ENCODE data around the gene HIBCH.
"Not testable (repeated sequence)": the region's sequence is repeated elsewhere in the genome, so short reads cannot be mapped to it uniquely, and the experiment has no call there.

Gene HIBCH, protein sequence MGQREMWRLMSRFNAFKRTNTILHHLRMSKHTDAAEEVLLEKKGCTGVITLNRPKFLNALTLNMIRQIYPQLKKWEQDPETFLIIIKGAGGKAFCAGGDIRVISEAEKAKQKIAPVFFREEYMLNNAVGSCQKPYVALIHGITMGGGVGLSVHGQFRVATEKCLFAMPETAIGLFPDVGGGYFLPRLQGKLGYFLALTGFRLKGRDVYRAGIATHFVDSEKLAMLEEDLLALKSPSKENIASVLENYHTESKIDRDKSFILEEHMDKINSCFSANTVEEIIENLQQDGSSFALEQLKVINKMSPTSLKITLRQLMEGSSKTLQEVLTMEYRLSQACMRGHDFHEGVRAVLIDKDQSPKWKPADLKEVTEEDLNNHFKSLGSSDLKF

DNA sequence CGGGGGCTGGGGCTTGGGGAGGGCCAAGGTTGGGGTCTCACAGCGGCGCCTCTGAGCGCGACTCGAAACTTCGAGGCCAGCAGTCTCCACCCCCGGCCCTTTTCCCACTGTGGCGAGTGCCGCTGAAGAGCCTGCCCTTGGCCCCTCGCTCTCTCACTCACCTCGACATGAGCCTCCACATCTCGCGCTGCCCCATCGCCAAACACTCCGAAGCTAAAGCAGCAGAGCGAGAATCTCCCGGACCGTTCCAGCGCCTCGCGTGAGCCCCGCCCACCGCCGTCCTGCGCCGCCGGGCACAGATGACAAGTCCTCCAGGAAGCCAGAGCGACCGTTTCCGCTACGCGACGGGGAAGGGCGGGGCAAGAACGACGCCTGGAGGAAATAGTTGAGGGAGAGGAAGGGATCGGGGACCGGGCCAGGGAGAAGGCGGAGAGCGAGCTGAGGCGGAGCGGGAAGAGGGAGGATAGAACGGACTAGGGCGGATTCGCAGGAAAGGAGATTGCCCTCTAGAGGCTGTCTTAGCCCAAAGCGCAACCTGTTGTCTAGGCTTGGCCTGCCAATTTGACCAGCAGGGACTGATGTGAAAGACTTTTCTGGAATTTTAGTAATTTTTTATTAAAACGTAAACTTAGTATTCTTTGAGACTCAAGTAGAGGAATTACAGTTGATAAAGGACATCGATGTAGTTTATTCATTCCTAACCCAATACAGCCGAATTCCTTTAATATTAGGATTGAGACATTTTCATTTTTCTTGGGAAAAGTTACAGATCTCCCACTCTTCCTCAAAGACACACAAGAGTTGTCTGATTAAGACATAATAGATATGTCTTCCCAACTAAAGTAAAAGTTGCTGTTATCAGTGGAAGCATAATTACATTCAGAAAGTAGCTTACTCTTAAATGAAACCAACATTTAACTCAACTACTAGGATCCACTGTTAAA is at the start of gene HIBCH:
TSS of gene HIBCH (minus strand) at position 272 of the 944 bp plus-strand sequence. CDS start at position 196, 76 bp downstream.
- peak; percentile 90 for DNase-seq

DNA sequence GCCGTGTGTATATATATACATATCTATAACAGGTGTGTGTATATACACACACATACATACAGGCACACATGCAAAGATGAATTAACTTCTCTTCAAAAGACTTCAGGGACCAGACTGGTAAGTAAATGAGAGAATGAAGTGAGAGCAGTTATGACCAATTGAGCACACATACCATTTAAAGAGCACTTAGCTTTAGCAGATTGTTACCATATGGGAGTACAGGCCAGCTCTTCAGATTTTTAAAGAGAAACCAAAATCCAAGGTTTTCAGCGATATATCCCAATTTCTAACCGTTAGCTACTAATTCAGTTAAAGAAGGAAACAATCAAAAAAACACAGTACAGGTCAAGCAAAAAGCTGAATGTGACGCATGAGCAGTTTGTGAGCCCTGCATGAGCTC is 47.5 kb upstream of the HIBCH start:
- DNase-seq: no peak

DNA sequence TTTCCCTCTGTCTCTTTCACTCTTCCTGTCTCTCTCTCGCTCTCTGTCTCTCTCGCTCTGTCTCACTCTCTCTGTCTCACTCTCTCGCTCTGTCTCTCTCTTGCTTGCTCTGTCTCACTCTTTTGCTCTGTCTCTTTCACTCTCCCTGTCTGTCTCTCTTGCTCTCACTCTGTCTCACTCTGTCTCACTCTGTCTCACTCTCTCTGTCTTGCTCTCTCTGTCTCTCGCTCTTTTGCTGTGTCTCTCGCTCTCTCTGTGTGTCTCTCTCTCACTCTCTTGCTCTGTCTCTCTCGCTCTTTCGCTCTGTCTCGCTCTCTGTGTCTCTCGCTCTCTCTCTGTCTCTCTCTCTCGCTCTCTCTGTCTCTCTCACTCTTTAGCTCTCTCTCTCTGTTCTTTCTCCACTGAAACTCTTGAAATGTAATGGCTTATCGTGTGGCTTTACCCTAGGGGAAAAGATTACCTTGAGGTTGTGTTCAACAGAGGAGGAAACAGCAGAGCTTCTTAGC is 46.7 kb upstream of the HIBCH start:
- no peak for DNase-seq

DNA sequence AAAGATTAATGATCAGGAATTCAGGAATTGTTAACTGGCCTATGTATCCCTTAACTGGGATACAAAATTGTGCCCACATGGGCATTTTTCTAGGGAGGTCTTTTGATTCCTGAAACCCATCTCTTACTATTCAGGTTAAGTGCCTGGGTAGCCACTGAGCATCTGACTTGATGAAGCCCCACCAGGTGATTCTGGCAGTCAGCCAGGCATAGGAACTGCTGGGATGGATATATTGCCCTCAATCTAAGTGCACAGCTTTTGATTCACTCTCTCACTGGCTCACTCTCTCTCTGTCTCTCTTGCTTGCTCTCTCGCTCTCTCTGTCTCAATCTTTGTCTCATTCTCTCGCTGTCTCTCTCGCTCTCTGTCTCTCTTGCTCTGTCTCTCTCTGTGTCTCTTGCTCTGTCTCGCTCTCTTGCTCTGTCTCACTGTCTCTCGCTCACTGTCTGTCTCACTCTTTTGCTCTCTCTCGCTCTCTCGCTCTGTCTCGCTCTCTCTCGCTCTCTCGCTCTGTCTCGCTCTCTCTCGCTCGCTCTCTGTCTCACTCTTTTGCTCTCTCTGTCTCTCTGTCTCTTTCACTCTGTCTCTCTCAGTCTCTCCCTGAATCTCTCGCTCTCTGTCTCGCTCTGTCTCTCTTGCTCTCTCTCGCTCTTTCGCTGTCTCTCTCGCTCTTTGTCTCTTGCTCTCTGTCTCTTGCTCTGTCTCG is 46.0 kb upstream of the HIBCH start:
- DNase-seq: no peak

DNA sequence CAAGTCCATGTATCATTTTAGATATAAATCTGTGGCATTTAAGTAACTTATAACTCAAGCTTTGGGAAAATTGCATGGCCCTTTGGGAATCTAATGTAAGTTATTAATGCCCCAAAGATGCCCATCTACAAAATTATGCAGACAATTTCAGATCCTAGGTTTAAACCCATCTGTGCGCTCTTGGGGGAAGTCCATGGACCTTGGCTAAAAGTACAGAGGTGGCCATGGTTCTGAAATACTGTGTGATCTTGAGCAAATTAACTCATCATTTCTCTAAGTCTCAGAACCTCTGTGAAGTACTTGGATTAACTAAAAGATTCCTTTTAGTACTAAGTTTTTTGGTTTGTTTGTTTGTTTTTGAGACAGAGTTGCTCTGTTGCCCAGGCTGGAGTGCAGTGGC is 43.3 kb upstream of the HIBCH start:
- no peak for DNase-seq

DNA sequence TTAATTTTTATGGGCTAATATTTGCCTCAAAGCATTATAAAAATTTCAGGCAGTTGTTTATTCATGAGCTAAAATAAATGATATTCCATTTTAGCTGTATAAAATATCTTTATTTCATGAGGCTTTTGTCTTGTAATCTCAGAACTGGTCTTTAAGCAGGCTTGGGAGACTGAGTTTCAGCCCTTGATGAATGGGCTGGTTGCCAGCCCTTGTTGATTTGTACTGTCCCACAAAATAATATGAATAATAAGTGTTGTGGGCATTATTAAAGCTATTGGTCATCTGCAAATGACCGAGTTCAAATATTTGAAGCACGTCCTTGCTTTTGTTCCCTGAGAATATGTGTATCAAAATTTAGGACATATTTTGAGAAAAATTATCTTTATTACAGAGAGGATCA is 41.9 kb upstream of the HIBCH start:
- DNase-seq: no peak

DNA sequence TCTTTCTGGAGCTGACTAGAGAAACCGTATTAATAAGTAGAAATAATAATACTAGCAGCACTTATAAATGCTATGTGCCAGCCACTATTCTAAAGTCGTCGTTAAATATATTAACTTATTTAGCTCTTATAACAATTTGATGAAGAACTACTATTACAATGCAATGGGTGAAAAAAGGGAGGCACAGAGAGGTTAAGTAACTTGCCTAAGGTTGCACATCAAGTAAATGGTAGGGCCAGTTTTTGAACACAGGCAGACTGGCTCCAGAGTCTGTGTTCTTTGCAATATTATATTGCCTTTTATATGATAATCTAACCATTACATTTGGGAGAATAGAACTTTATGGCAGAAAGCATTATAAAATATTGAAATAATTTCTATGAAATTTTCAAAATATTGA is 41.3 kb upstream of the HIBCH start:
- no peak for DNase-seq

DNA sequence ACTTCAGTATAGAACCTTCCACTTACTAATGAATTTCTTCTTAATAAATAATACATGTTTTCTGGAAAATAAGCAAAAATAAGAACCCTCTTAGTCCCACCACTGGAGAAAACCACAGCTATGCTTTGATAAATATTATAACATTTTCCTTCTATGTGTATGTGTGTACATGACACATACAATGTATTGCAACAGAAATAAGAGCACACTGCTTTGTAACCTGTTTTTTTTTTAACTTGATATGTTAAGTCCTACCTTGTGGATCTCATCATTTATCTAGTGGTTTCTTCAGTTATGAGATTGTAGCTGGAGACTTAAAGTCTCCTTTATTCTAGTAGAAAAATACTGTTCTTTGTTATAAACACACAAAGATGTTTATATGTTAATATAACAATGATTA is 40.9 kb upstream of the HIBCH start:
- no peak for DNase-seq

DNA sequence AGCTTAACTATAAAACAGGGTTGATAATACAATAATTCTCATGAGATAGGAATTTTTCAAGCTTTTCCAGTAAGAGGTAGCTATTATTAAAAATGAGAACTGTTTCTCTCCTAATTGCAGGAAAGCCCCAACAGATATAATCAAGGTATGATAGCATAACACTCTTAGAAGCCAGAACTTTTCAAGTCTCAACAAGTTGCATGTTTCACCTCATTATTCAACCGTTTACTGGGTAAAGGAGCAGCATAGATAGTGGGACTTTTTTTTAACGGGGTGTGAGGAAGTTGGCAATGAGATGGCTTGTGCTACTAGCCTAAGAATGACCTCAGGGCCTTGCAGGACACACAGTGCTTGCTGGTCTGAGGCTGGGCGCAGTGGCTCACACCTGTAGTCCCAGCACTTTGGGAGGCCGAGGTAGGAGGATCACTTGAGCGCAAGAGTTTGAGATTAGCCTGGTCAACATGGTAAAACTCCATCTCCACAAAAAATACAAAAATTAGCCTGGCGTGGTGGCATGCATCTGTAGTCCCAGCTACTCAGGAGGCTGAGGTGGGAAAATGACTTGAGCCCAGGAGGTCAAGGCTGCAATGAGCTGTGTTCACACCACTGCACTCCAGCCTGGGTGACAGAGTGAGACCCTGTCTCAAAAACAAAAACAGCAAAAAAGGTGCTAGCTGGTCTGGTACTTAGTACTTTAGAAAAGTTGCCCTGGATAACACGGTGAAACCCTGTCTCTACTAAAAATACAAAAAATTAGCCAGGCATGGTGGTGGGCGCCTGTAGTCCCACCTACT is 39.2 kb upstream of the HIBCH start:
- DNase-seq: not testable (repeated sequence)

DNA sequence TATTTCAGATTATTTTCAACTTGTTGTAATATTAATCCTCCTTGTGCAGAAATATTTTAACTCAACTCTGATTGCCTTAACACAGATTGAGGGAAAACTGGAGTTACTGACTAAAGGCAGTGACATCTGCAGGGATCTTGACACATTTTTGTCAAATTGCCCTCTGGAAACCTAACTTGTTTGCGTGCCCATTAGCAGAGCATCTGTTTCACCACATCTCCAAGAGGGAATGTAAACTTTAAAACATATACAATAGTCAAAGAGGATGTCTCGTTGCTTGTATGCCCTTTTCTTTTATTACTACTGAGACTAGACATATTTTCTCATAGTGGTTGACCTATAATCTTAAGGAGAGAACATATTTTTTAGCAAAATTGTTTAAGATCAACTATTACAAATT is 38.0 kb upstream of the HIBCH start:
- no peak for DNase-seq

DNA sequence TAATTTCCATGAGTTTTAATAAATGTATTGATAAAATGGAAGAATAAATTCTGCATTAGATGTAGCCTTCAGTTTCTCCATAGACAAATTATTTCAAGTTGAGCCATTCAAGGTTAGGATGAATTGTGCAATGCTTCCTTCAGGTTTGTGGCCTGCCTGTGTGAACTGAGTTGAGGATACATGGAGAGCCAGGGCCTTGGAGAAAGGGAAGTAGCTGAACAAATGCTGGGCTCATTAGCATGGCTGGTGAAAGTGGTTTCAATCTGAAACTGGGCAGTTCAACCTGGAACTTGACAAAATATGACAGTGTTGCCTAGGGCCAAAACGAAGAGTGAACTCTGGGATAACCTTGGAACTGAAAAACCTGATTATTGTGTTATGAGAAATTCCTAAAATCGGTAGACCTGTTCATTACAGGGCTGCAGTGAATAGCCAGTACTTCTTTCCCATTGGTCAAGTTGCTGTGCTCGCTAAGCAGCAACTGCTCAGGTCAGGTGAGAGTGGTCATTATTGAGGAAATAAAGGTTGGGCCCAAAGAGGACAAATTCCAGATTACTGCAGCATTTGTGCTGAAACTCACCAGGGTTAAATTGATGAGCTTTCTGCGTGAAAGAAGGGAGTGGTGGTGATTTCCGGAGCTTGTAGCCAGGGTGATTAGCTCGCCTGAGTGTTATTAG is 36.5 kb upstream of the HIBCH start:
- no peak for DNase-seq

DNA sequence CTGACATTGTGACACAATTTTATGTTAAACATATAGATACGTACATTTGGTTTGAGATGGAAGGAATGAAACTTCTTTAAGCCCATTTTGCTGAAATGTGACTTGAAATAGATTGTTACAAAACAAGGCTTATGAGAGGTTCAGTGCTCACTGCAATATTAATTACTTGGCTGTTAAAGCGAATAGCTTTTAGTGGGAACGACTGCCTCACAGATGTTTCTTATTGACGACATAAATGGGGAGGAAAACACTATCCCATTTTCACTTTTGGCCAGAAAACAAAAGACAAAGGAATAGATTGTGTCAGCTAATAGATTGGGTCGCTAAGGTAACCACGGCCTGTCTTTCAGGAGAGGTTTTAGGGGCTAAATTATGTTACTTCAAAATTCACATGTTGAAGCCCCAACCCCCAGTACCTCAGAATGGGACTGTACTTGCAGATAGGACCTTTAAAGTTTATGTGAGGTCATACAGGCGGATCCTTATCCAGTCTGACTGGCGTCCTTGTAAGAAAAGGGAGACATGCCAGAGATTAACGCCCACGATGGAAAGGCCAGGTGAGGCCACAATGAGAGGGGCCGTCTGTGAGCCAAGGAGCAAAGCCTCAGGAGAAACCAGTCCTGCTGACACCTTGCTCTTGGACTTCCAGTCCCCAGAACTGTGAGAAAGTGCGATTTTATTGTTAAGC is 34.5 kb upstream of the HIBCH start:
- no peak for DNase-seq

DNA sequence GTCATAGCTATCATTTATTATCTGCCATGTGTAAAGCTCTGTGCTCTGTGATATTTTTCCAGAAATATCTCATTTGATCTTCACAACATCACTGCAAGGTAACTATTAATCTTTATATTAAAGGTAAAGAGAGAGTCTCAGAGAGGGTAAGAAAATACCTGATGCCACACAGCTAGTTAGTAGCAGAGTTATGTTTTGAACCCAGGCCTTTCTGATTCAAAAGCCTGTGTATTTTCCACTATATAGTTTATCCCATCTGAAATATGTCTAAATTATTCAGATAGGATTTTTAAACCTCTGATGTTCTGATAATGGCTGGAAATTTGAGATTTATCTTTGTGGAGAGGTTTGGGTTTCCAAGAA is 33.9 kb upstream of the HIBCH start:
- no peak for DNase-seq

DNA sequence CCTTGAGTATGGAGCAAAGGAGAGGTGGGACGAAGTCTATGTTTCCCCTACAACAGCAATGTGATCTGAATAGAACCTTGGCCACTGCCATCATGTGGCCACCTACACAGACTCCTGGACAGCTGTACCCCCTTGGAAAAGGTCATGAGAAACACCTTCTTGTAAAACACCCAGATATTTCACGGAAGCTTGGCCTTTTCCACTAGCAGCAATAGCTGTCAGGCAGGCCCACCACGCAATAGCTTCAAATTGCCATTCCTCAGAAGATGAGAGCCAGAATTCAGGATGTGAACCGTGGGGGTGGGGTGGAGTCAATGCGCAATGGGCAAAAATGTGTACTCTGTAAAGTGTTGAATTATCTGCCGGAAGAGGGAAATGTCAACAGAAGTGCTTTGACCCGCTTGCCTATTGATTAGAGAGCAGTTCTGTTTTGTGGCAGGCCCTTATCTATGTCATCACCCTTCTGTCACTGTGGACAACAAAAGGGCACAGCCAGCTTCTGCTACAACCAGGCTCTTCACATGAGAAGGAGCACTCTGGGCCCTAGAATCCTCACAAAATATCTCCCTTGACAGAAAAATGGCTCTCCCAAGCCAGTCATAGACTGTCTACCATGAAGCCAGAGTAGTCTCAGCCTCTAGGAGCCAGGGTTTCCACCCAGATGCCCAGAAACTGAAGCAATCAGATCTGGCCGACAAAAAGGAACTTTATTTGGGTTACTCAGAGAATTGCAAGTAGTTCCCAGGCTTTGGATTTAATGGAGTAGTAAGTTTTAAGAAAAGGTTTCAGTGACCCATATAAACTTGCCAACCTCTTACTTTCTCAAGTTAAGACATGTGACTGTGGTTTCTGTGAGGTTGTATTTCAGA is 33.3 kb upstream of the HIBCH start:
- DNase-seq: no peak

DNA sequence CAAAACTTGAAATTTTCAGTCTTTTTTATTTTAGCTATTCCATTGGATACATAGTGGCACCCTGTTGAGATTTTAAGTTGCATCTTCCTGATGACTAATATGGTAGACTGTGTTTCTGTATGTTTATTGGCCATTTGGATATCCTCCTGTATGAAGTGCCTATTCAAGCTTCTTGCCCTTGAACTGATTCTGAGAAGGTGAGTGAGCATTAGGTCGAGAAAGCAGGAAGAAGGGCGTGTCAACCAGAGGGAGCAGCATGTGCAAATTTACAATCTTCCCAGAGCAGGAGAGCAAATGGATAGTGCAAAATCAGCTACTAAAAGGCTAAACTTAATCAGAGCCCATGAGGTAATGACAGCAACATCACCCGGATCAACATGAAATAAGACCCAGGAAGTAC is 32.3 kb upstream of the HIBCH start:
- no peak for DNase-seq

DNA sequence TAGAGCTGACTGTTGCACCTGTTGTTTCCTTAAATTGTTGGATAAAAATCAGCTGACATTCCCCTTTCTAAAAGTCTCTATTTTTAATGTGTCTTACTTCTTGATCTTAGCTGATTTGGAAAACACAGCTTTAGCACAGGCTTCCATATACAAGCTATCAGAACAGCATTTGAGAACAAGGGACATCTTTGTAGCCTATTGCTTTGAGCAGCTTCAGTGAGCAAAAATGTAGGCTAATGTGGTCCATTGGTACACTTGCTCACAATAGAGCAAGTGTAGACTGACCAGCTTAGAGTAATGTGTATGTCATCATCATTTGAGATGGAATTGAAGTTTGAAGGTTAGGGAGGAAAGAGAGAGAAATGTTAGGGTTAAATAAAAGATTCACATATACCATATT is 30.7 kb upstream of the HIBCH start:
- no peak for DNase-seq

DNA sequence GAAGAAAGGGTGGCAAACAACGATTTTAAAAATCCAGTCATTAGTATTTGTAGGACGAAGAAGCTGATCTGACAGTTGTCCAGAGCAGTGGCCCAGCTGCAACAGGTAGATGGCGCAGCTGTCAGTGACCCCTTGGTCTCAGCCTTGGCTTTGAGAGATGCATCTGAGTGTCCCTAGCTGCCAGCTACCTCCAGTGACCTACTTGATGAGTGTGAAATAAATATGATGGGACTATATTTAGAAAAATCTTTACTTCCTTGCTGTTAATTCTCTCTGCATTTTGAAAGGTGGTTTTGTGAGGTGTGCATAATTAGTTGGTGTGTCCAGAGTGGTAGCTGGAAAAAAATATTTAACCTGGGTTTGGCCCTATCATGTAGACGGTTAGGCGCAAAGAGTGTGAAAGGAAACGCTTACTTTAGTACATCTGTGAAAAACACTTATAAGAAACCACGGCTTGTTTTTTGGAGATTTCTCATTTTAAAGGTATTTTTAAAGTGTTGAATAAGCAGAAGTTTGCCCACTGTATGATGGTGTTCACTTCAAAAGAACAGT is 24.7 kb upstream of the HIBCH start:
- peak; percentile 65 for DNase-seq

DNA sequence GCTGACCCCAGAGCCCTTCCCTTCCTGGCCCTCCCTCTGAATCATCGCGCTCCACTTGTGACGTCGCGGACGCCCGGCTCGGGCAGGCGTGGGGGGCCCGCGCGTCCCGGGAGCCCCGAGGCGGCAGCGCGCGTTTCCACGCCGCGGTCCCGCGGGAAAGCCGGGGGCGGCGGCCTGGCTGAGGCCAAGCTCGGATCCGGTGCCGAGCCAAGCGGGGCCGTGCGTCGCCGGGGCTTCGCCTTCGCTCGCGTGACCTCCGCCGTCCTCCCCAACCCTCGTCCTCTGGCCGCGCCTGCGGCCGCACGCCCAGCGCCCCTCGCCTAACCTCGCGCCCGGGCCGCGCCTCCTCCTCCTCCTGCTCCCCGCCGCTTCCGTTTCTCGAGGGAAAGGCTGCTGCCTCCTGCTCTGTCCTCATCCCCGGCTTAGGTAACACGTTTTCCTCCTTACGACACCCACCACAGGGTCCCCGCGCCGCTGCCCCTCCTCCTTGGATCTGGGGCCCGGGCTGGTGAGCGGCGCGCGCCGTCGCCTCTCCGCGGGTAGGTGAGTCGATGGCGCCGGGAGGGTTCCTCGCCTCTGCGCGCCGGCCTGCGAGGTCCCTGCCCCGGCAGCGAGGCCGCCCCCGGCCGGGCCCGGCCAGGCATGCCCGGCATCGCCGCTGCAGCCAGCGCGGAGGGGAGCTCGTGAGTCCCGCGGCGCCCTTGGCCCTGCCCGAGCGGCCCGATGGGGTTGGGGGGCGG is 24.1 kb upstream of the HIBCH start, which contains the start of gene INPP1:
TSS of gene INPP1 (plus strand) at position 54 of the 740 bp plus-strand sequence. CDS start 16,514 bp downstream, outside the sequence.
- peak; percentile 69 for DNase-seq

DNA sequence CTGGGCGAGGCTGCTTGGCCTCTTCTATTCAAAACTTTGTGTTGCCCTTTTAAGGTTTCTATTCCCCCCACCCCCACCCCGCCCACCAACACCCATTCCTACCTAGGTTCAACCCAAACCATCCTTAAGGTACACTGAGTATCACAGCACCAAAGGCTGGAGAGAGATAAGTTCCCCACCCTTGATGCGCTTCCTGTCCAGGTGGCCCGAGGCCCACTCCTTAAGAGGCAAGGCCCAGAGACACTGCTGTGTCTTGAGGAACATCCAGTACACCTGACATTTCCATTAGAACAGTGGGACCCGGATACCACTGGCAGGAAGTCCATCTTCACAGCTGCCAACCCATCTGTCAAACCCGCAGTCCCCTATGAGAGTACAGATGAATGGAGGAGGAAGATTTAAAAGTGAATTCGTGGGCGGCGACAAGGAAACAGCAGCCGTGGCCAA is 23.5 kb upstream of the HIBCH start:
- DNase-seq: no peak
